Measurements from ENCODE around the gene SRCAP. TPM values are rescaled to one million over a fixed set of nuclear protein-coding genes. Genes with fewer than 3 reads are reported as not detected.

Gene SRCAP
- total RNA-seq, 1 experiment from 2014 or later: 60.7 TPM

GRCh38 chr16:30669903-30670824 is 28.8 kb upstream of the SRCAP start:
- no peaks in the 10 kb centered on the region for H3K9me3 Mint-ChIP-seq (ENCODE audit: unreplicated experiment)
- ChIA-PET CTCF (no interaction called here), POLR2A (no interaction called here)
- no peaks in the 10 kb centered on the region for H3K27me3 Mint-ChIP-seq (ENCODE audit: insufficient read depth, unreplicated experiment)
- no peak for TF ChIP-seq CTCF (IDR thresholded peaks at IDR 0.05; ENCODE audit: unreplicated experiment)
- DNase-seq (ENCODE audit: unreplicated experiment): no peak
- H3K36me3 Mint-ChIP-seq (ENCODE audit: insufficient read depth, unreplicated experiment): peaks cover 49% of the 10 kb centered on the region
- no peaks in the 10 kb centered on the region for H3K4me1 Mint-ChIP-seq (ENCODE audit: insufficient read depth, unreplicated experiment)
- TSS peak; percentile 52 for BruUV-seq (replicated peaks)
- H3K27ac Mint-ChIP-seq (ENCODE audit: low read depth, unreplicated experiment): no peak overlapping the region
- intact Hi-C loops (cut with micrococcal nuclease): no loop called here
- no peak overlapping the region for H3K4me3 Mint-ChIP-seq (ENCODE audit: unreplicated experiment)

- Mint-ChIP-seq H3K27ac (ENCODE audit: low read depth, unreplicated experiment) (no peak overlapping the region), H3K4me1 (ENCODE audit: insufficient read depth, unreplicated experiment) (no peaks in the 10 kb centered on the region), H3K36me3 (ENCODE audit: insufficient read depth, unreplicated experiment) (peaks cover 9% of the 10 kb centered on the region), H3K4me3 (ENCODE audit: unreplicated experiment) (no peak overlapping the region), H3K27me3 (ENCODE audit: insufficient read depth, unreplicated experiment) (no peaks in the 10 kb centered on the region), H3K9me3 (ENCODE audit: unreplicated experiment) (no peaks in the 10 kb centered on the region)
- intact Hi-C loops (cut with micrococcal nuclease): no loop called here
- no peak for TF ChIP-seq CTCF (IDR thresholded peaks at IDR 0.05; ENCODE audit: unreplicated experiment)
- DNase-seq (ENCODE audit: unreplicated experiment): no peak
- ChIA-PET POLR2A (no interaction called here), CTCF (no interaction called here)
- BruUV-seq (replicated peaks): no TSS peak
Measured at GRCh38 chr16:30675143-30675542, 23.8 kb upstream of the SRCAP start.

GRCh38 chr16:30677931-30678585 is 20.9 kb upstream of the SRCAP start:
- intact Hi-C loops (cut with micrococcal nuclease): no loop called here

More at GRCh38 chr16:30677931-30678585, 20.9 kb upstream of the SRCAP start:
- Mint-ChIP-seq H3K27me3 (ENCODE audit: insufficient read depth, unreplicated experiment) (no peaks in the 10 kb centered on the region), H3K27ac (ENCODE audit: low read depth, unreplicated experiment) (no peak overlapping the region), H3K4me1 (ENCODE audit: insufficient read depth, unreplicated experiment) (no peaks in the 10 kb centered on the region), H3K4me3 (ENCODE audit: unreplicated experiment) (no peak overlapping the region), H3K9me3 (ENCODE audit: unreplicated experiment) (no peaks in the 10 kb centered on the region), H3K36me3 (ENCODE audit: insufficient read depth, unreplicated experiment) (no peaks in the 10 kb centered on the region)
- no TSS peak for BruUV-seq (replicated peaks)
- no peak for DNase-seq (ENCODE audit: unreplicated experiment)
- ChIA-PET POLR2A (interaction anchor here (0.5 kb wide), 1 partner anchor 75 kb away, joined by 3 read pairs; no protein-coding TSS in a partner anchor), CTCF (no interaction called here)
- TF ChIP-seq CTCF (IDR thresholded peaks at IDR 0.05; ENCODE audit: unreplicated experiment): no peak
